Uterus (tissue), 4 donors: ENCODE measurements around the gene FAM50A. TPM values are rescaled to one million over a fixed set of nuclear protein-coding genes. Genes with fewer than 3 reads are reported as not detected.

Experiments used
- DNase-seq, 2 donors: peaks; one replicate each; pipeline ENCODE4 v3.0.0-alpha.2; 2019 to 2020
- H3K27ac ChIP-seq, 2 donors: fragments of 200-600 bp; sonication (generic); 1 replicate in 1 of 2; 2 replicates in 1 of 2; pipeline ENCODE4 v1.5.1; 2016 to 2018
- H3K27me3 ChIP-seq, 2 donors: fragments of 200-600 bp; sonication (generic); one replicate each; pipeline ENCODE4 v1.5.1; 2018 to 2019; ENCODE audit warnings: control low read depth in 1 of 2
- H3K36me3 ChIP-seq, 2 donors: fragments of 200-600 bp; sonication (generic); one replicate each; pipeline ENCODE4 v1.5.1; 2019; ENCODE audit warnings: control low read depth in 1 of 2
- H3K4me1 ChIP-seq, 2 donors: fragments of 200-600 bp; sonication (generic); one replicate each; pipeline ENCODE4 v1.5.1; 2018 to 2019; ENCODE audit warnings: control low read depth in 1 of 2
- H3K4me3 ChIP-seq, 2 donors: fragments of 200-600 bp; sonication (generic); 1 replicate in 1 of 2; 2 replicates in 1 of 2; pipeline ENCODE4 v1.5.1; 2018 to 2019; ENCODE audit warnings: mild to moderate bottlenecking in 1 of 2
- H3K9me3 ChIP-seq, 2 donors: fragments of 200-600 bp; sonication (generic); one replicate each; pipeline ENCODE4 v1.5.1; 2019; ENCODE audit warnings: control low read depth in 1 of 2
- CTCF ChIP-seq, 4 experiments: fragments of 200-600 bp in 2 of 4; fragments of 450-650 bp in 2 of 4; sonication (generic) in 2 of 4; IDR thresholded peaks; one replicate each; pipeline ENCODE4 v1.5.1; 2016 to 2019; ENCODE audit warnings: antibody characterized with exemption in 4 of 4, mild to moderate bottlenecking in 2 of 4, moderate library complexity in 1 of 4
- POLR2A ChIP-seq, 2 donors: fragments of 450-650 bp; IDR thresholded peaks; one replicate each; pipeline ENCODE4 v1.6.1; 2016; ENCODE audit warnings: antibody characterized with exemption in 2 of 2, mild to moderate bottlenecking in 1 of 2, moderate library complexity in 1 of 2
- intact Hi-C: fragments of 100-400 bp; cut with DNase I; formaldehyde crosslinking; loops from one replicate; pipeline ENCODE4 v1.15.1; 2023; ENCODE audit warnings: low total_unique reads
- total RNA-seq, 4 donors: library from RNA; depleted of rRNA in 3 of 4; stranded (reverse); fragments of >200 nt in 3 of 4; gene quantifications; one replicate each; pipeline versions ENCODE4 v1.1.0 to v1.2.4, GENCODE V29; 2014 to 2023
- donor health status: DM: yes; HTN: yes; CAD: no.

FAM50A gene
- total RNA-seq, 4 donors from 2014 or later = 16.4 to 48.8 (median 28.3) TPM

DNA sequence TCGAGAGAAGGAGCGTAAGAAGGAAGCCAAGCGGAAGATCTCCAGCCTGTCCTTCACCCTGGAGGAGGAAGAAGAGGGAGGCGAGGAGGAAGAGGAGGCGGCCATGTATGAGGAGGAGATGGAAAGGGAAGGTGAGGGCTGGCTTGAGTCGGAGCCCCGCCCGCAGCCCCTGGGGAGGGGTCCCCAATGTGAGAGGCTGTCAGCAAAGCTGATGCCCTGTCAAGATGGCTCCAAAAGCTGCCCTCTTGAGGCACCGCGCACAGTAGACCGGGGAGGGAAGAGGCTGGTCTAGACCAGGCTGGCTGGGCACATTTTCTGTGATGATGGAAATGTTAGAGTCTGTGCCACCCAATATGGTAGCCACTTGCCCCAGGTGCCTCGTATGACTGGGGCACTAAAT lies 2.5 kb downstream of the FAM50A start:
- no peak for DNase-seq
- no peaks in the 10 kb centered on the region for H3K36me3 ChIP-seq
- H3K27ac ChIP-seq = no peak overlapping the region
- no peak overlapping the region for H3K4me3 ChIP-seq
- intact Hi-C loops = no loop called here
- no peaks in the 10 kb centered on the region for H3K9me3 ChIP-seq
- no peaks in the 10 kb centered on the region for H3K27me3 ChIP-seq
- TF ChIP-seq POLR2A (IDR thresholded peaks at IDR 0.05) (no peak), CTCF (IDR thresholded peaks at IDR 0.05) (no peak)
- no peaks in the 10 kb centered on the region for H3K4me1 ChIP-seq

GRCh38 chrX:154448484-154448883 lies 4.5 kb downstream of the FAM50A start:
- DNase-seq = no peak
- Histone ChIP-seq H3K4me3 (no peak overlapping the region), H3K27me3 (no peaks in the 10 kb centered on the region), H3K4me1 (no peaks in the 10 kb centered on the region), H3K36me3 (no peaks in the 10 kb centered on the region), H3K9me3 (no peaks in the 10 kb centered on the region), H3K27ac (no peak overlapping the region)
- intact Hi-C loops = no loop called here
- TF ChIP-seq POLR2A (IDR thresholded peaks at IDR 0.05) = no peak
- no peak for TF ChIP-seq CTCF (IDR thresholded peaks at IDR 0.05)

GRCh38 chrX:154449618-154450017 lies 5.7 kb downstream of the FAM50A start:
- Histone ChIP-seq H3K4me3 (no peak overlapping the region), H3K9me3 (no peaks in the 10 kb centered on the region), H3K36me3 (no peaks in the 10 kb centered on the region), H3K27ac (no peak overlapping the region), H3K4me1 (no peaks in the 10 kb centered on the region), H3K27me3 (no peaks in the 10 kb centered on the region)
- no peak for TF ChIP-seq POLR2A (IDR thresholded peaks at IDR 0.05)
- no peak for TF ChIP-seq CTCF (IDR thresholded peaks at IDR 0.05)
- intact Hi-C loops = no loop called here
- no peak for DNase-seq

GRCh38 chrX:154450312-154450711 lies 6.4 kb downstream of the FAM50A start:
- no peak overlapping the region for H3K27ac ChIP-seq

GRCh38 chrX:154452823-154453222 lies 8.9 kb downstream of the FAM50A start:
- no peaks in the 10 kb centered on the region for H3K4me1 ChIP-seq
- TF ChIP-seq POLR2A (IDR thresholded peaks at IDR 0.05) (no peak), CTCF (IDR thresholded peaks at IDR 0.05) (no peak)
- H3K4me3 ChIP-seq = no peak overlapping the region
- intact Hi-C loops = no loop called here
- H3K27me3 ChIP-seq = no peaks in the 10 kb centered on the region
- H3K9me3 ChIP-seq = no peaks in the 10 kb centered on the region
- no peaks in the 10 kb centered on the region for H3K36me3 ChIP-seq
- no peak overlapping the region for H3K27ac ChIP-seq
- DNase-seq = no peak

More at GRCh38 chrX:154450312-154450711, 6.4 kb downstream of the FAM50A start:
- Histone ChIP-seq H3K36me3 (no peaks in the 10 kb centered on the region), H3K4me3 (no peak overlapping the region), H3K9me3 (no peaks in the 10 kb centered on the region), H3K4me1 (no peaks in the 10 kb centered on the region), H3K27me3 (no peaks in the 10 kb centered on the region)
- TF ChIP-seq POLR2A (IDR thresholded peaks at IDR 0.05) (no peak), CTCF (IDR thresholded peaks at IDR 0.05) (no peak)
- intact Hi-C loops = no loop called here
- no peak for DNase-seq
